Activated CD8-positive, alpha-beta memory T cell treated with anti-CD3 and anti-CD28 coated beads, Interleukin-2, amount 50 U/mL, for 4 hours (primary cell): Measurements from ENCODE around the gene TRIM43.
"Not testable (repeated sequence)": the region's sequence is repeated elsewhere in the genome, so short reads cannot be mapped to it uniquely, and the experiment has no call there.

Experiments used
- DNase-seq: peaks from one replicate; pipeline ENCODE4 v3.0.0-alpha.2; 2020

Gene TRIM43

DNA sequence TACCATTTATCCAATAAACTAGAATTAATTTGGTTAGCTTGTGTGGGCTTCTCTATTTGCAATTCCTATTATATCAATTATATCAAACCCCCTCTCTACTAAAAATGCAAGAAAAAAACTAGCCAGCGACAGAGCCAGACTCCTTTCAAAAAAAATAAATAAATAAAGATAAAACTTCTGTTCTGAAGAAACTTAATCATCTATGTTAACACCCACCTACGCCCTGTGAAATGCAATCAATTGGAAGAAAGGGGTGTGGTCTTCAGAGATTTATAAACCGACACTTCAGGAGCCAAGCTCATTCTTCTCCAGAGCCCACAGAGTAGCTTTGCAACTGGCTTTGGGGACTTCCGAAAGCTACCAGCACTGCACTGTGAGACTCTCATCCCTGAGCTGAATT lies at the start of gene TRIM43:
TSS of gene TRIM43 (plus strand) at position 301 of the 400 bp plus-strand sequence. CDS start 2,023 bp downstream, outside the sequence.
- not testable (repeated sequence) for DNase-seq

DNA sequence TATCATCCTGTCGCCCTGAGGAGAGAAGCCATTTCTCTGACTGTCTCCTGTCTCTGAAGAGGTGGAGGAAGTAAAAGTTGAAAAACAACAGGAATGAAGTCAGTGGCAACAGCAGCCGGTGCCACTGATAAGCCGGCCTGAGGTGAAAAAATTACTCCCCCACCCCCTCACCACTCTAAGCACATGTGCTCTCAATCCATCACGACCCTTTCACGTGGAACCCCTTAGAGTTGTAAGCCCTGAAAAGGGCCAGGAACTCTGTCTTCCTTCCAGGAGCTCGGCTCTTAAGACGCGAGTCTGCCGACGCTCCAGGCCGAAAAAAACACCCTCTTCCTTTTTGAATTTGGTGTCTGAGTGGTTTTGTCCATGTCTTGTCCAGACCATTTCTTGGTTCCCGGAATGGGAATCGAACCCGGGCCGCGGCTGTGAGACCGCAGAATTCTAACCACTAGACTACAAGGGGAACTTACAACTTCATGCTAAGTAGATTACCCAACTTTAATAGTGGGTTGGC lies 40.7 kb upstream of the TRIM43 start:
- no peak for DNase-seq

DNA sequence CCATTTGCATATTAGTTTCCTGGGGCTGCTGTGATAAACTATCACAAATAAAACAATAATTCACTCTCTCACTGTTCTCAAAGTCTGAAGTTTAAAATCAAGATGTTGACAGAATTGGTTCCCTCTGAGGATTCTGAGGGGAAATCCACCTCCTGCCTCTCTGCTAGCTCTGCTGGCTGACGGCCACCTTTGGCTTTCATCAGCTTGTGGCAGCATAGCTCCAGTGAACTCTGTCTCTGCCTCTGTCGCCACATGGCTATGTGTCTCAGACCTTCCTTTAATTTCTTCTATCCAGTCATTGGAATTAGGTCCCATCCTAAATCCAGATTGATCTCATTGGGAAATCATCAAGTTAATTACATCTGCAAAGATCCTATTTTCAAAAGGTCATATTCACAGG lies 38.9 kb upstream of the TRIM43 start:
- DNase-seq: no peak

DNA sequence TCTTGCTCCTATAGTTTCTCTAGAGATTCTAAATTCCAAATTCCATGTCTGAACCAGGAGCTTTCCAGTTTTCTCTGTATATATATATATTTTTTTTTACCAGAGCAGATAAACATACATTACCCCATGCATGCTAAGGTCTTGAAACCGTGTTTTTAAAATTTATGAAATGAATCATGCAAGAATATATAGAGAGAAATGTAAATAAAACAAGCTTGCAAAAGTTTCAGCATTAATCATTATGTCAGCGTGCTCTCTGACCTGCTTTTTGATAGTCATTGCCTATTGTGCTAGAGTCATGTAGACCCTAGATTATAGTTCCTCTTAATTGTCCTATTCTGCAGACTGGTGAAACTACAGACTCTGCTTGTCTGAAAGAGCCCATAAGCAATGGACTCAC lies 22.6 kb upstream of the TRIM43 start:
- DNase-seq: no peak

DNA sequence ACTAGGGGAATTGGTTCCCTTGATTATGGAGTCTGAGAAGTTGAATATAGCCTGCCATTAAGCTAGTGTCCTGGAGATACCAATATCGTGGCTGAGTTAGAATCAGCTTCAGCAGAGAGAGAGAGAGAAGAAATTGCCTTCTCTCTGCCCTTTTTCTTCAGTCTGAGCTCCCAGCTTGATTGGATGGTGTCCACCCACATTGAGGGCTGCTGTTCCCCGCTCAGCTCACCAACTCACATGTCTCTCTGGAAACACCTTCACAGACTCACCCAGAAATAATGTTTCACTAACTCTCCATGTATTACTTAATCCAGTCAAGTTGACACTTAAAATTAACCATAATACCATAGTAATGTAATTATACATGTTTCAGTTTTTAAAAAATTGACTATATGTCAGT lies 17.9 kb upstream of the TRIM43 start:
- no peak for DNase-seq

DNA sequence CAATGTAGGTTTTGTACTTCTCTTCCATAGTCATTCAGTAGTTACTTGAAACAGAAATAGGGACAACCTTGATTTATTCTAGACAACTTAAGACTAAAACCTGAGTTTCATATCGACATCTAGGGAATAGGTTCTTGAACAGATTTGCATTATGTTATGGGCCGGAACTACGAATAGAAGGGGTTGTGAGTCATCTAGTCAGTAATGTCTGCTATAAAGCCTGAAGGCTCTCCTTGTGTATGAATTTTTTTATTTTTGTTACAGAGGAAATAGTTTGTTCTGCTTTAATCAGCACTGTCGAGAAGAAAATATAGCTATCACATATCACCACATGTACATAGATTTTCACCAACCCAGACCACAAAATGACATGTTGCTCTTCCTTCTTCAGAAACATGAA lies 17.3 kb upstream of the TRIM43 start:
- DNase-seq: no peak

DNA sequence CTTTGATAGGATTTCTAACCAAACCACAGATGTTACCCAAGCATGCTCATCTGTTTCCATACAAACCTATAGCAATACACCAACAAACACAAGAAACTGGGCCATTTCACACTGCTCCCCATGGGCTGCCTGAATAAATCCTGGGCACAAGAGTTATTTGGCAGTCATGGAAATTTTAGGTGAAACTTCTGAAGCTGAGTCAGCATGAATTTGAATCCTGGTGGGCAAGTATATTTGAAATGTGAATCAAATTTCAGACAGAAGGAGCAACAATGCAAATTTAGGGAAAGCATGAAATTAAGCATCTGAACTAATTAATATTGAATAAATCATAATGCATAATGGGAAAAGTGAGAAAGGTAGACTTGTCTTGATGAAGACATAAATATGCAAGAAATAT lies 15.9 kb upstream of the TRIM43 start:
- no peak for DNase-seq

DNA sequence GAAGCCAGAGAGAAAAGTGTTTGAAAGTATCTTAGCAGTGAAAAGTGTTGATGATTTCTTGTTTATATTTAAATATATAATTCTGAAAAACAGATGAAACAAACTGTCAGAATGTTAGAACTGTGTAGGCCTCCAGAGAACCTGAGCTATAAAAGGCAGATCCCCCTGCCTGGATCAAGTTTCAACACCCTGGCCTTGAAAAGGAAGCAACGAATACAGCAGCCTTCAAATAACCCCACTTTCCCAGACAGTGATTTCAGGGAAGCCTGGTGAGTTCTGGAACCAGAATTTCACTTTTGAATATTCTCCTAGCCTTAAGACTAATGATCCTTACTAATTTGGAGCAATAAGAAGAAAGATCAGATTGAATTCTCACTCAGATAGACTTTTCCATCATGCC lies 13.3 kb upstream of the TRIM43 start:
- DNase-seq: no peak

DNA sequence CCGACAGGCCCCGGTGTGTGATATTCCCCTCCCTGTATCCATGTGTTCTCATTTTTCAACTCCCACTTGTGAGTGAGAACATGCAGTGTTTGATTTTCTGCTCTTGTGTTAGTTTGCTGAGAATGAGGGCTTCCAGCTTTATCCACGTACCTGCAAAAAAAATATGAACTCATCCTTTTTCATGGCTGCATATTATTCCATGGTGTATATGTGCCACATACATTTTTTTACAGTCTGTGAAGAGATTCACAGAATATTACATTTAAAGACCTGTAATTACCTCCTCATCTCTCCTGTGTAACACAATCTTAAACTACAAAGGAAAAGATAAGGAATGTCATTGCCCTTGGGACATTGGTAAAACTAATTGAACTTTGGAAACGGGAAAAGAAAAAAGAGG lies 8.3 kb upstream of the TRIM43 start:
- DNase-seq: not testable (repeated sequence)

DNA sequence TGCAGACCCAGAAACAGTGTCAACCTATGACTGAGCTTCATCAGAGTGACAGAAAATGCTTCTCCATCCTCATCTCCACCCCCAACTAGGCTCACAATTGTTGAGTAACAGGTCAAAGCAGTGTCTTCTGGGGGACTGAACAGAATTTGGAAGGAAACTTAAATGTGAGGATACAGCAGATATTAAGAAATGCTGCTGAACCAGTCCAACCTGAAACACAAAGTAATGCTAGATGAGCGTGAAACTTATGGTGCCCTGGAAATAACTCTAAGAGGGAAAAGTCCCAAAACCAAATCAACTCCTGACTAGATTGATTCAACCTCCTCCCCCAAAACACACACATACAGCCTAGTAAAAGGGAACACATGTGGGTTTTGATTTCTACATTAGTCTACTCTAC lies 7.5 kb upstream of the TRIM43 start:
- DNase-seq: not testable (repeated sequence)

DNA sequence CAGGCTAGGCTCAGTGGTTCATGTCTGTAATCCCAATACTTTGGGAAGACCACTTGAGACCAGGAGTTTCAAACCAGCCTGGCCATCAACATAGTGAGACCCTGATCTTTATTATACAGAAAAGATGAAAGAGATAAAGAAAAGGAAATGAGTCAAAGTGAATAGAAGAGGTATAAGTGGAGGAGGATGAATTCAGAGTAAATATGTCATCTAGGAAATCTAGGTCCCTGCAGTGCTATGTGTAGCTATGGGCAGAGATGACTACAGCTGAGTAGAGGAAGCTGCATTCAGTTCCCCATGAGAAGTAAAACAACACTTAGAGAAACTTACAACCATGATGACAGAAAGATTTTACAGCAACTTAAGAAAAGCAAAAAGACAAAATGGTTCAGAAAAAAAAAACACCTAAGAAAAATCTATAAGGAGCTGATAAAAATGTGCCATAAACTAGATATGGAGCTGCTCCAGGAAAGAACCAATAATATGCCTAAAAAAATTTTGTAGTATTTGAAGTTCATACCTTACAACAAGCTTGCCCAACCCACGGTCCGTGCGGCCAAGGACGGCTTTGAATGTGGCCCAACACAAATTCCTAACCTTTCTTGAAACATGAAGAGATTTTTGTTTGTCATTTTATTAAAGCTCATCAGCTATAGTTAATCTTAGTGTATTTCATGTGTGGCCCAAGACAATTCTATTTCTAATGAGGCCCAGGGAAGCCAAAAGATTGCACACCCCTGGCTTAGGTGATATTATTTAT lies 1.8 kb upstream of the TRIM43 start:
- not testable (repeated sequence) for DNase-seq

DNA sequence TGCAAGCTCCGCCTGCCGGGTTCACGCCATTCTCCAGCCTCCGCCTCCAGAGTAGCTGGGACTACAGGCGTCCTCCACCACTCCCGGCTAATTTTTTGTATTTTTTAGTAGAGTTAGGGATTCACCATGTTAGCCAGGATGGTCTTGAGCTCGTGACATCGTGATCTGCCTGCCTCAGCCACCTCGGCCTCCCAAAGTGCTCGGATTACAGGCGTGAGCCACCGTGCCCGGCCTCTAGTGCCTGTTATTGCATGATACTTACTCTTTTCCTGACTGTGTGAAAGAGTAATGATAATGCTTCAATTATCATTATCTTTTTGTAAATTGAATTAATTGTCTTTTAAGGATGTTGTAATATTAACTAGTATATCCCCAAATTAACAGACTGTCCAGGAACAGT lies 1.2 kb downstream of the TRIM43 start:
- not testable (repeated sequence) for DNase-seq

DNA sequence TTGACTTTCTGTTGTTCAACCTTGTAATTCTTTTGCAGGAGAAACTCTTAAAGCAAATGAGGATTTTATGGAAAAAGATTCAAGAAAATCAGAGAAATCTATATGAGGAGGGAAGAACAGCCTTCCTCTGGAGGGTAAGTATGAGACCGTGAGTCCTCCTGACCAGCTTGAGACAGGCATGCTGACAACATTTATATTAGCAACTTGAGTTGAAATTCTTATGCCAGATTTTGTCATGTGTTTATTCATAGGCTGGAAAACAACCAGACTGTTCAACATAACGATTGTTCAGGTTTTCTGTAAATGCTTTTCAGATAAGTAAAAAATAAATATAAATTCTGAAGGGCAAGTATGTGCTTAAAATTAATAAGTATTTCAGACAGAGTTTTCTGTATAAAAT lies 3.2 kb downstream of the TRIM43 start:
- not testable (repeated sequence) for DNase-seq

DNA sequence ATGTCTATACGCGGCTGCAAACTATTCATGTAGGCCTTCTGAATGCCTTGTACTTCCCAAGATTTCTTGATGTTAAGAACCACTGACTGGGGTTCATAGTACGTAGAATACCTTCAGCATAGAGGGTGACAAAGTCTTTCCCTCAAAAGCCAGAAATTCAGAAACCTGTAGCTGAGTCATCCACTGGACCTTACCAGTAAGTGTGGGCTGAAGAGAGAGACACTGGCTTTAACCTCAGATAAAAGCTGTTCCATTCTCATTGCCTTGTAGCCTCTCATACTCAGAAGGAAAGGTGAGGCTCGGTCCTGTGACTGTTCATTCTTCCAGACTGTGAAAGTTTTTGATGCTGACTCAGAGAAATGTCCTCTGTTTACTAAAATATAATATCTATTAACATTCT lies 9.5 kb downstream of the TRIM43 start:
- DNase-seq: not testable (repeated sequence)

DNA sequence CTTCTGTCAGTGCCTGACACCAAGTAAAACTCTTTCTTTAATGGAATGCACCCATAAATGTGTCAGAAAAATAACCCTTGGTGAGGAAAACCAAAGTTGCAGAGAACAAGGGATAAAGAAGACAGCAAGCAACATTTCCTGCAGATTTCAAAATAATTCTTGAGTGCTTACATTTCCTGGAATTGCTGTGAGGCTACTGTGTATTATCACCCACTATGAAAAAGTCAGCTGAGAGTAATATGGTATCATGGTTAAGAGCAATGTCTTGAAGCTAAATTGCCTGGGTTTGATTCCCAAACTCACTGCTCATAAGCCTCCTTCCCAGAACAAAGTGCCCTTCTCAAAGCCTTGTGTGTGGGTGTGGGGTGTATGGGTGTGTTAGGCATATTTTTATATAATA lies 10.3 kb downstream of the TRIM43 start:
- DNase-seq: not testable (repeated sequence)

DNA sequence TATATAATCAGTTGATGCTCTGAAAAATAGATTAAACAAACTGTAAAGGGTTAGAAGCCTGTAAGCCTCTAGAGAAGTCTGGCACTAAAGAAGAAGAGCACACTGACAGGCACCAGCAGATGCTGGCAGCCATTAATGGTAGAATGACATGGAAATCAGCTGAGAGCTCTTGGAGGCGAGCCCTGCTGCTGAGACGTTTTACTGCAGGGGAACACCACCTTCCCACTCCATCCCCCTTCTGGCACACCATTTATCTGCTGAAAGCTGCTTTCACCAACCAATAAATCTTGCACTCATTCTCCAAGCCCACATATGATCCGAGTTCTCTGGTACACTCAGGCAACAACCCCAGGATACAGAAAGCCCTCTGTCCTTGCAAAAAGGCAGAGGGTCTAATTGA lies 16.6 kb downstream of the TRIM43 start:
- not testable (repeated sequence) for DNase-seq

DNA sequence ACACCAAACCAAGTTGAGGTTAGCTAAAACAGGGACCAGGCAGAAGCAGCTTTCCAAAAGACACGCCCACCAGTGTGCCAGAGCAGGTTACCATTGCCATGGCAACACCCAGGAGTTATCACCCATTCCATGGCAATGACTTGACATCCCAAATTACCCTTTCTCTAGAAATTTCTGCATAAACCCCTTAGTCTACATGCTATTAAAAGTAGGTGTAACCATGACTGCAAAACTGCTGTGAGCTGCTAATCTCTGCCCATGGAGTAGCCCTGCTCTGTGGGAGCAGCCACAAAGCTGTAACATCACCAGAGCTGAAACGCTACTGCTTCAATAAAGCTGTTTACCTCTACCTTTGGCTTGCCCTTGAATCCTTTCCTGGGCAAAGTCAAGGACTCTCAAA lies 18.0 kb downstream of the TRIM43 start:
- DNase-seq: not testable (repeated sequence)

DNA sequence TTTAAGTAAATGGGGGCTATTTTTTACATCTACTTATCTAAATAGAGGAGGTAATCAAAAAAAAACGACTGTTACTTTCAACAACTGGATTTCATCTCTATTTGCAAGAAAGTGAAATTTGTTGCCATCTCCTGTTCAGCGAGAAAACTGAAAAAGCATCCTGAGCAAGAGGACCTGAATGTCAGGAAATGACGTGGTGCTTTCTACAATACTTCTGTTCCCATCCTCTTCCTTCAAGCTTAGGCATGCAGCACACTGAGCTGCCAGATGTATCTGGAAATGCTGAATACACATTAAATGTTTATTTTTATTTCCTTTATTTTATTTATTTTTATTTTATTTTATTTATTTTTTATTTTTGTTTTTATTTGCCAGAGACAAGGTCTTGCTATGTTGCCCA lies 21.2 kb downstream of the TRIM43 start:
- not testable (repeated sequence) for DNase-seq

DNA sequence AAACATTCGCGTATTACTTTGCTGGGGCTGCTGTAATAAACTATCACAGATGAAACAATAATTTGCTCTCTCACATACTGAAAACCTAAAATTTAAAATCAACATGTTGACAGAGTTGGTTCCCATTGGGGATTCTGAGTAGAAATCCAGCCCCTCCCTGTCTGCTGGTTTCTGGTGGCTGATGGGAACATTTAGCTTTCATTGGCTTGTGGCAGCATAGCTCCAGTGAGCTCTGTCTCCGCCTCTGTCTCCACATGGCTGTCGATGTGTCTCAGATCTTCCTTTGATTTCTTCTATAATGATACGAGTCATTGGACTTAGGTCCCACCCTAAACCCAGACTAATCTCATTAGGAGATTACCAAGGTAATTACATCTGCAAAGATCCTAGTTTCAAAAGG lies 30.9 kb downstream of the TRIM43 start:
- DNase-seq: not testable (repeated sequence)

DNA sequence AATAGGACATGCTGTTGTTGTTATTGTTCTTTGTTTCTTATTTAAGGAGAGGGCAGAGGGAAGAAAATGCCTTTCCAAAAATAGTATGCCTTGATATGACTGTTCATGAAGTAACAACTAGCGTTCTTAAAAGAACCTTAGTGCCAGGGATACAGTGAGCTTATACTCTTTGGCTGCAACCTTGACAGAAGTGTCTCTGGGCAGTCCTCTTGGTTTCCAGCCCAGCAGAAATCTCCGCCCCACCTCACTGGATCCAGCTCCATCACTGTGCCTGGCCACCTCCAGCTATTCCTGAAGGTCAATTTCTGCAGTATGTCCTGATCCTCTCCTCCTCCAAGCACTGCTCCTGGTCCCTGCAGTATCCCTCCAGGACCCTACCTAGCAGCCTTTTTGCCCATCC lies 39.2 kb downstream of the TRIM43 start:
- not testable (repeated sequence) for DNase-seq

DNA sequence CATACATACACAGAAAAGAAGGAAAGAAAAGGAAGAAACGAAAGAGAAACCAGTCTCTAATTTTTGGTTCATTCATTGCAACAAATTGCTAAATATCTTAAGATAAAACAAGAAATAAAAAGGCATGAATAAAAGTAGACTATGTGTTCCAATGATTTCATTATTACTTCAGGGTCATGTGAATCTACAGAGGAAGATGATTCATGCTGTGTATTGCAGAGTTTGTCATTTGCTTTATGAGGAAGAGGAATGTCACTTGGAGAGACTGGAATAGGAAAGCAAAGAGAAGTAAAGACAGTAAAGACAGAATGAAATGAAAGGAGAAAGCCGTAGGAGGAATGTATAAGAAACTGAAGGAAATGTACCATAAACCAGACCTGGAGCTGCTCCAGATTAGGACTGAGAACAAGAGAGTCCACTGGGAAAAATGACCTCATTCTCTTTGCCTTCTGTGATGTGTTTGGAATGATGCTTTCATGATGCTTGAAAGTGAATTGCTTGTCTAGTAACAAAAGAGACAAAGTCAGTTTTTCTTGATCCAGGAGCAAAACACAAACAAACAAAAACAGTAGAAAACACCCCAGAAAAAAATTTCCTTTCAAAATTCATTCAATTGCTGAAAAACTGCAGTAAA lies 41.9 kb downstream of the TRIM43 start:
- not testable (repeated sequence) for DNase-seq

DNA sequence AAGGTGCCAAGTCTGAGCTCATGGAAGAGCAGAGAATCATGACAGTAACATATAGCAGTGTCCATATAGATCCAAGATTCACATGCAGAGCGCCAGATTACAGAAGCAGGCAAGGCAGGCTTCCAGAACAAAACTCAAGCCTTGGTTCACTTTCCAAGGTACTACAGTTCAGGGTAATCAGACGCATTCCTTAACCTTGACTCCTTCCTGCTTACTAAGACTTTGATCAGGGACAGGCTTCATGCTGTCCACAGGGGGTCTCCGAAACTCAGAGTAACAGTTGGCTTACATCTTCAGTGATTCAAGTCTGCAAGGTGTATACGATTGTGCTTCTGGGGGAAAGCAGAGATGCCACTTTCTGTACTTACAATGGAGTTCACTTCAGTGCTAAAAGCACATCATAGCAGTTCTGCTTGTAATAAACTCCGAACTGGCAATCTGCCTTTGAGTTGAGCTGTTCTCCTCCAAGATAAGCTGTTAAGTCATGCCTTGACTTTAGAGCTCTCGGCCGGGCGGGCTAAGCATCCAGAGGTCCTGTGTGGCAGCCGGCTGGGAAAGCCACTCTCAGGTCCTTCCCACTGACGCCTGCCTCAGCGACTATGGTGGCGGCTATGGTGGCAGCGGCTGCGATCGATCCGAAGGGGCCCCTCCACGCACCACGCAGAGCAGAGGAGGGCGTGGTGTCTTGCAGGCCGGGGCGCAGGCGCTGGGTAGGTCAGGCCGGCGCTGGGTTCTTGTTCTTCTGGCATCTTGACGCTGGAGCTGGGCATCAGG lies 48.9 kb downstream of the TRIM43 start:
- DNase-seq: not testable (repeated sequence)

DNA sequence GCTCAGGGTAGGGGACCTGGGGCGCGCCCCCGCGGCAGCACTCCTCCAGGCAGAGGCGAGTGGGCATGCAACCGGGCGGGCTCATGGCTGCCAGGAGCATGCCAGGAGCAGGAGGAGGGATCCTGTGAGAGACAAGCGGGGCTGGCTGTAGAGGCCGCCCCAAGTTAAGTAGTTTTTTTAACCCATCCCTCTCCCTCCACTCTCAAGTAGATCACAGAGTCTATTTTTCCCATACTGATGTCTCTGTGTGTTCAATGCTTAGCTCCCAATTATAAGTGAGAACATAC lies 49.4 kb downstream of the TRIM43 start:
- DNase-seq: not testable (repeated sequence)

DNA sequence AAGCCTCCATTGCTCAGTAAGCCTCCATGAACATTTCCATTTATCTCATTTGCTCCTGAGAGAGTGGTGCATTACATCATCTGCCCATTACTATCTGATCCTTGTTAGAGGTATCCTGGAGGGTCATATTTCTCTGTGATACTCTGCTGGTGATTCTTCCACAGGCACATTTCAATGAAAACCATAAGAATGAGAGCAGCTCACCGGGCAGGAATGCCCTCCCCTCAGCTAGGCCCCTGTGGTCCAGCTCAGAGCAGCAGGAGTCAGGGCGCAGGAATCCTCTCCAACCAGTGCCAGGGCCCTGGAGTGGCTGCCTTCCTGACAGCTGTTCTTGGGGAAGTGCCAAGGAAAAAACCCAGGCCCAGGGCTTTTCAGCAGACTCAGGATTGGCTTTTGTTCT lies 50.0 kb downstream of the TRIM43 start:
- DNase-seq: not testable (repeated sequence)
